ENCODE results near the gene AKAP8L.
A peak's percentile ranks its signal among the peaks of the same experiment; 100 is the strongest.
"Not testable (repeated sequence)": the region's sequence is repeated elsewhere in the genome, so short reads cannot be mapped to it uniquely, and the experiment has no call there.

AKAP8L gene

DNA sequence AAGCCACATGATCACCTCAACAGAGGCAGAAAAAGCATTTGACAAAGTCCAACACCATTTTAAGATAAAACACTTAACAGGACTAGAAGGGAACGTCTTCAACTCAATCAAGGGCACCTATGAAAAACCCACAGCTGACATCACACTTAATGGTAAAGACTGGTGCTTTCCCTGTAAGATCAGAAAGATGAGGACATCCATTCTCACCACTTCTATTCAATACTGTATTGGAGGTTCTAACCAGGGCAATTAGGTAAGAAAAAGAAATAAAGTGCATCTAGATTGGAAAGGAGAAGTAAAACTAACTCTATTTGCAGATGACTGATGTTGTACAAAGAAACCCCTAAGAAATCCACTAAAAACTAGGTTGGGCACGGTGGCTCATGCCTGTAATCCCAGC lies 28.0 kb downstream of the AKAP8L start:
- no peak for DNase-seq (ENCODE audit: low read depth in 2 of 2, low spot score in 1 of 2)

DNA sequence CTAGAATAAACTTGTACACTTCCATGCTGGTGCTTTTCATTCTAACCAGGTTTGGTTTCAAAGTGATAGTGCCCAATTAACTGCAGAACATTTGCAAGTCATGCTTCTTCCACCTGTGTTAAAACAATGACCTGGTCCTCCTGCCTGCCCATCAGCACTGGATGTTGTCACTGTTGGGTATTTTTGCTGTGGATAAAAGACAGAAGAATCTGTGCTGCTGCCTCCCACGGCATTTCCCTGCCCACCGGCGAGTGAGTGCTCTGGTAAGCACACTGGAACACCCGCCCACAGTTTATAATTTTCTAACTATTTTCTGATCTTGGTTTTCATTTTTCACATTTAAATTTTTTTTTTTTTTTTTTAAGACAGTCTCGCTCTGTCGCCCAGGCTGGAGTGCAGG lies 36.9 kb downstream of the AKAP8L start:
- DNase-seq (ENCODE audit: low read depth in 2 of 2, low spot score in 1 of 2): no peak

DNA sequence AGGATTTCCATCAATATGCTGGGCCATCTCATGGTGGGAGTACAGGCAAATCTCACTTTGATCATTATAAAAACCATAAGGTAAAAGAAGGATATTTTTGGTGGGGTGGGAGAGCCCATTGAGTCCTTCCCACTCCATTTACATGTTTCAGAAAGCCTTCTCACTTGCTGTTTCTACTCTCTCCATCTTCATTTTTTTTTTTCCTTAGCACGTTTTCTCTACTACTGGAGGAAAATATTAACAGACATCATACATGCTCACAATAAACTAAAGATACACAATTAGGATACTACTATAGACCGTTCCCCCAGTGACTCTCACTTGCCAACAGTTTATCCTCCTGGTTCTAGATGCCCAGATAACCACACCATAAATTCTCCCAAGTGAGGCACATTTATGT lies 37.4 kb downstream of the AKAP8L start:
- DNase-seq (ENCODE audit: low read depth in 2 of 2, low spot score in 1 of 2): no peak

DNA sequence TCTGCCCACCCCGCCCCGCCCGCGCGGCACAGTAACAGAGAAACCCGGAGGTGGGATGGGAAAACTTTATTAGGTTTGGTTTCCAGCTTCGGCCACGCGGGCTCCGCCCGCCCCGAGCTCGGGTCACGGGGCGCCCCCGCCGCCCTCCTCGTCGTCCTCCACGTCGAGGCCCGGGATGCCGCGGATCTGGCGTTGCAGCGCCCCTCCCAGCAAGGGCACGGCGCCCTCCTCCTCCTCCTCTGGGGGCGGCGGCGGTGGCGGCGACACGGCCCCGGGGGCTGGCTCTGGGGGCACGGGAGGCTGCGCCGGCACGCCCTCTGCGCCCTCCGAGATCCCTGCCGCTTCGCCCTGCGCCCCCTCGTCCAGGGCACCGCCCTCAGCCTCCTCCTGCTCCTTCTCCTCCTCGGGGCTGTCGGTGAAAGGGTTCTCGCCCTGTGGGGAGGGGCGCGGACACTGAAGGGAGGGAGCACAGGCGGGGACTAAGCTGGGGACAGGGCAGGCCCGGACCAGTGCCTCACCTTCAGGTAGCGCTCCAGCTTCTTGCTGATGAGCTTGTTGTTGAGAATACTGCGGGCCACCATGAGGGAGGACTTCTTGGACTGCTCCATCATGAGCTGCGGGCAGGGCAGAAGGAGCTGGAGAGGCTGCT lies 38.7 kb downstream of the AKAP8L start:
- no peak for DNase-seq (ENCODE audit: low read depth in 2 of 2, low spot score in 1 of 2)

DNA sequence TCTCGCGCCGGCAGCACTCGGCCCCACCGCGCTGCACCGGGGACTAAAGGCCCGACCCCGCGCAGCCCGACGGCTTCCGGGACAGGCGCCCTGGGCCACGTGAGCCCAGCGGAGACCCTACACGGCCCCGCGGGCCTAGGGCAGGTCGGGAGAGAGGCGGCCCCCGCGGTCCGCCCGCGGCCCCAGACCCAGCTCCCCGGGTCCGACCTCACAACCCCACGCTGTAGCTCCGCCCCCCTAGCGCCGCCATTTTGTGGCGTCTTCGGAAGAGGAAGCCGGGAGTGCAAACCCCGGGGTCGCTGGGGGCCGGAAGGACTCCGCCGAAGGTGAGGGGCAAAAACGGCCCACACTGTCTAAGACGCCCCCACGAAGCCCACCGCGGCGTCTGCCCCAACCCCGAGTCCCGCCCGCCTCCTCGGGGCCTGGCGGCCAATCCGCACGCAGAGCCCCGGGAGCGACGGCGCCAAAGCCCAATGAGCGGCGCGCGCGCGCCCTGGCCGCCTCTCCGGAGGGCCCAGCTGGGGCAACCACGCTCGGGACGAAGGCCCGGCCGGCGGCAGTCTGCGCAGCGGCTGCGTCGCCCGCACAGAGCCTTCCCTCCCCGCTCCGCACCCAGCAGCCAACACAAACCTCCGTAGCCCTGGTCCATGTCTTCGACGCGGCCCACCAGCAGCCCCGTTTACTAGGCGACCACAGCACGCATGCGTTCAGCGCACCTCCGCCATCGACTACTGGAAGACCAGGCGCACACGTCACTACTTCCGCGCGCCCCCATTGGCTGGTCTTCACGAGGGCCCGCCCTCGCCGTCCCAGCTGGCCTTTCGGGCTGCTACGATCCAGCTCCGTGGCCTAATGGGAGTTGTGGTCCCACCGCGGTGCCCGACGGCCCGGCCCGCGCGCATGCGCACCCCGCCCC lies 39.4 kb downstream of the AKAP8L start, which contains the start of gene AKAP8:
Gene AKAP8 (minus strand): TSS at position 705 of the 916 bp plus-strand sequence. CDS start 56 bp downstream, at position 649.
- peak; percentile 94 to 96 for DNase-seq (ENCODE audit: low read depth in 2 of 2, low spot score in 1 of 2)

DNA sequence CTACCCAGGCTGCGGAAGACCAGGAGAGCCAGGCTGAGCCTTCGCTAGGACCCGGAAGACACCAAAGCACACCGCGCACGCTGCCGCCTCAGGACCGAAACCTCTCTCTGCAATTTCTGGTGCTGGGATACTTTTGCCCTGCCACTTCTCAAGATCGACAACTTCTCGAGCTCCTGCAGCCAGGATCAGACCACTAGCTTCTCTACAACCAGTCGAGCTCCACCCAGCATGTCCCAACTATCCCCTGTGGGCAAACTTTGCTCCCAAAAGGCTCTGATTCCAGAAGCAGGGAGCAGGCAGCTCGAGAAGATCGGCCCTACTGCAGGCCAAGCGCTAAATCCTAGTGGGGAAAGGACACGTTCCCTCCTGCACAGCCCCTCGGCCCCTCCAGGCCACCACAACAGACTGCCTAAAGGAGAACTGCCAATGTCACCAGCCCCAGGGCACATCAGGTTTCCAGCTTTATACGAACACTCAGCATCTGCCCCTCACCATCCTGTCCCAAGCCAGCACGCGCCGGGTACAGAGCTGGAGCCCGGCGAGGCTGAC lies 40.2 kb downstream of the AKAP8L start:
- peak in 1 of 2 donors; percentile 18 for DNase-seq (ENCODE audit: low read depth in 2 of 2, low spot score in 1 of 2)

DNA sequence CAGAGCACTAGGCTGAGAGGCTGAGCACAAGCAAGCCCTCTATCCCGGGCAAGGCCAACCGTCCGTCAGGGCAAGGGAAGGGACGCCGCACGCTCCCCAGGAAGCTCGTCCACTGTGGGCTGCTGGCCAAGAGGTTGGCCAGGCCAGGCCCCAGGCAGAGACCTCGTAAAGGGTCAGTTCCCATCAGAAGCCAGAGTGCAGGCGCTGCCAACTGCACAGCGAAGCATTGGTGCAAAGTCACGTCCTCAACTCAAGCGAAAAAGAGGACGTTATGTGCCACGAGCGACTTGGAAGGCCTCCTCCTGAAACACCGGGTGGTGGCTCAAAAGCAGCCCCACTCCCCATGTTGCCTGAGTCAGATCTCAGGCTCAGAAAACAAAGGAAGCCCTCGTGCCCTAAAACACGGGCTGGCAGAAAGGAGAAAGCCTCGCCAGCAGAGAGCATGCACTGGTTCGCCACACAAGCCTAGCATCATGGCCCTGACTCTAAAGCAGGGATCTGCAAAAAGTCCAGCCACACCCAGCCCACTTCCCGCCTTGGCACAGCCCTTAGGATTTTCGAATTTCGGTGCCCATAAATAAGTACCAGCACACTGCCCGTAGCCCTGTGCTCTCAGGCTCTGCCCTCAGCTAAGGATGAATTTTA lies 43.9 kb downstream of the AKAP8L start:
- DNase-seq (ENCODE audit: low read depth in 2 of 2, low spot score in 1 of 2): no peak

DNA sequence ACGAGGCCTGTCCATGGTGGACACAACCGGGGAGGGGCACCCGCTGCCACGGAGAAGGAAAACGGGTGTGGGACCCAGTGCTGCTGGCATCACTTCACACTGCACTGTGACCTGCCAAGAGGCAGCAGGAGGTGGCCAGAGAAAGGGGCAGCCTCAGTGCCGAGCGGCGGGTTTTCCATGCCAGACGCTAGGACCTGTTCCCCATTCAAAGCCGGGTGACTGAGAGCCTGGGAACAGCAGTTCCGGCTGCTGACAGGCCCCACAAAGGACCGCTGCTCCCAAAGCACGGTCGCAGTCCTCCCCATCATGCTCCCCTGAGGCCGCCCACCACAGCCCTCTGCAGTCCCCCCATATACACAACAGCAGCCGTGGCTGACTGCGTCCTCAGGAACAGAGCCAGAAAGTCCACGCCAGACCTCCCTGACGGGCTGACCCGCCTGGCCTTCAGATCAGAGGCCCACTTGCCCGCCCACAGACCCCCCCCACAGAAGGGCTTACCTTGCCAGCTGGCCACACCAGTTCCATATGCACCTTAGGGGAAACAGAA lies 44.6 kb downstream of the AKAP8L start:
- no peak for DNase-seq (ENCODE audit: low read depth in 2 of 2, low spot score in 1 of 2)

DNA sequence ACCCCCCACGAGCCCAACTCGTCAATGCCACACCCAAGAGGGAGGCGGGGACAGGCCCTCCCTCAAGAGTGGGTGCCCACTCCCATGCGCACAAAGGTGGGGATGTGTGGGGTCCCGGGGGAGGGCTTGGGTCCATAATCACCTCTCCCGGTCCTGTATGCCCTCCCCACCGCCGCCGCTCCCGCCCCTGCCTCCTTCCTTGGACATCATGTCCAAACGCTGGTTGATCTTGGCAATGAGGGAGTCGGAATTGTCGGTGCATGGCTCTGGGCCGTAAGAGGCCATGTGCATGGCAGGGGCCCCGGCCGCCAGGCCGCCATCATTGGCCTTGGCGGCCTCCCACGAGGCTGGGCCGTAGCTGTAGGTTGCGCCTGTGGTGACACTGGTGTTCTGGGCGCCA lies 45.1 kb downstream of the AKAP8L start:
- no peak for DNase-seq (ENCODE audit: low read depth in 2 of 2, low spot score in 1 of 2)

DNA sequence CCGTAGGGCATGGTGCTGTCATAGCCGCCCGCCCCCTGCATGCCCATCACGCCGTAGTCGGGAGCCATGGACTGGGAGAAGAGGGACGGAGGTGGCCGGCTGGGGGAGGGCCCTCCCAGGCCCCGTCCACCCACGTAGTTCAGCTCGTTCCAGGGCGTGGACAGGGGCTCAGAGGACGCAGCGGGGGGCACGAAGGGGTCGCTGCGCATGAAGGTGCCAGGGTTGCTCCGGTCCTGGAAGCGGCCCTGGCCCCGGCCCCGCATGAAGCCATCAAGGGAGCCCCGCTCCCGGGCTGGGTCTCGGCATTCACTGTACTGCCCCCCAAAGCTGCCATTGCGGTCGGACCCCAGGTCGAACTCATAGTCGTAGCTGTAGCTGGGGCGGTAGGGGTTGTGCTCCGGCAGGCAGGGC lies 45.9 kb downstream of the AKAP8L start:
- no peak for DNase-seq (ENCODE audit: low read depth in 2 of 2, low spot score in 1 of 2)

DNA sequence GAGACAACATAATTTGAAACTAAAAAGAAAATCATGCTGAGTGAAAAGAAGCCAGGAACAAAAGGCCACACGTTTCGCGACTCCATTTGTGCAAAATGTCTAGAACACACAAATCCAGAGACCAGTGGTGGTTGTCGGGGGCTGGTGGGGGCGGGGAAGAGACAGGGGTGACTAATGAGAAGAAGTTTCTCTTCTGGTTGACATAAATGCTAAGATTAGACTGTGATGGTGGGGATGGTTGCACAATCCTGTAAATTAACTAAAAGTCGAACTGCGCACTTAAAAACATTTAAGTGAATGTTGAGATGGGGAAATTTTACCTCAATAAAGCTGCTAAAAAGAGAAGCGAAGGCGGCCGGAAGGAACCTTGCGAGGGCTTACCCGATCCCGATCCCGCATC lies 46.3 kb downstream of the AKAP8L start:
- DNase-seq (ENCODE audit: low read depth in 2 of 2, low spot score in 1 of 2): no peak

DNA sequence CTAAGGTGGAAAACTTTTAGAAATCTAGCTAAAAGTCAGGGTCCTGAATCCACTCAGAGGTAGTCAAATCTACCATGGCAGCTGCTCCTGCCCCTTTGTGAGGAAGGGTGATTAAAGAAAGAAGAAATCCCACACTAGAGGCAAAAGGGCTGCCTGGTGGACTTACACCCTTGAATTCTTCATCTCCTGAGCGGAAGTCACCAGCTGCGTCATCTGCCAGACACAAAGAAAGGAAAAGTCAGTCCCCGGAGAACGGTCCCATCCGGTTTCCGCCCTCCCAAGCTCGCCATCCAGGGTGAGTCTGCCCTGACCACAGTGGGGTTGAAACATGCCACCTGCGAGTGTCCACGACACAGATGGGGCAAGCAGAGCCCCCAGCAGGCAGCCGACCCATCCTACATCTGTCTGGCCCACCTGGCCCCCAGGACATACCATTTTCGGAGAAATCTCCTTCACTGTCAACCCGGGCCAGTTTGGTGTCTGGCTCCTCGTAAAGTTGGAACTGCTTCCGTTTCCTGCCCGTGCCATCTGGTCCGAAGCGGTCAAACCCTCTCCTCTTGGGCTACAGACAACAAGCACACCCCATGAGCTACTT lies 46.9 kb downstream of the AKAP8L start:
- DNase-seq (ENCODE audit: low read depth in 2 of 2, low spot score in 1 of 2): no peak

DNA sequence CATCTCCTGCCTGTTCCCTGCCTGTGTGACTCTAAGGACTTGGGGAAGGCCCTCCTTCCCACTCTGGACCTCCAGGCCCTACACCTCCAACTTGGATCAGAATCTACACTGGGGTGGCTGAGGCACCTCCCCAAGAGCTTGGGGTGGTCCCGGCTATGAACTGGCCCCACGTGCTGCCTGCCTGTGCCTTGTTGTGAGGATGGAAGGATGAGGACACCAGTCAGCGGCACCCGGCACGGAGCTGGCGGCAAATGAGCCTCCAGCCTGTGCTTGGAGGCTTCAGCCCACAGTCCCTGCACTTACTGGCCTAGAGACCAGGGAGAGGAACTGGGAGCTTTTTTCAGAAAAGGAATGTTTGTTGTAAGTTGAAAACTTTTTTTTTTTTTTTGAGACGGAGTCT lies 47.7 kb downstream of the AKAP8L start:
- no peak for DNase-seq (ENCODE audit: low read depth in 2 of 2, low spot score in 1 of 2)

DNA sequence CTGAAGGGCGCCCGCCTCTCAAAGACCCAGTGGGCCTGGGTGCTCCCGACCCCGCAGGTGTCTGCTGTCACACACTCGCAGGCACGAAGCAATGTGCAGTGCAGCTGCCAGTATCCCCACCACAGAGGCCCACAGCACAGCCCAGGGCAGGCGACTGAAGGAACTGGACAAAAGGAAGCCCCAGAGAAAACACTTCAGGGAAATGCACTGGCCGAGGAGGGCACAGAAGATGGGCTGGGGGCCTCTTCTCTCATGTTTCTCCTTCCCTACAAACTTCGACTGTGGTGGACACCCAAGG lies 49.2 kb downstream of the AKAP8L start:
- no peak for DNase-seq (ENCODE audit: low read depth in 2 of 2, low spot score in 1 of 2)

DNA sequence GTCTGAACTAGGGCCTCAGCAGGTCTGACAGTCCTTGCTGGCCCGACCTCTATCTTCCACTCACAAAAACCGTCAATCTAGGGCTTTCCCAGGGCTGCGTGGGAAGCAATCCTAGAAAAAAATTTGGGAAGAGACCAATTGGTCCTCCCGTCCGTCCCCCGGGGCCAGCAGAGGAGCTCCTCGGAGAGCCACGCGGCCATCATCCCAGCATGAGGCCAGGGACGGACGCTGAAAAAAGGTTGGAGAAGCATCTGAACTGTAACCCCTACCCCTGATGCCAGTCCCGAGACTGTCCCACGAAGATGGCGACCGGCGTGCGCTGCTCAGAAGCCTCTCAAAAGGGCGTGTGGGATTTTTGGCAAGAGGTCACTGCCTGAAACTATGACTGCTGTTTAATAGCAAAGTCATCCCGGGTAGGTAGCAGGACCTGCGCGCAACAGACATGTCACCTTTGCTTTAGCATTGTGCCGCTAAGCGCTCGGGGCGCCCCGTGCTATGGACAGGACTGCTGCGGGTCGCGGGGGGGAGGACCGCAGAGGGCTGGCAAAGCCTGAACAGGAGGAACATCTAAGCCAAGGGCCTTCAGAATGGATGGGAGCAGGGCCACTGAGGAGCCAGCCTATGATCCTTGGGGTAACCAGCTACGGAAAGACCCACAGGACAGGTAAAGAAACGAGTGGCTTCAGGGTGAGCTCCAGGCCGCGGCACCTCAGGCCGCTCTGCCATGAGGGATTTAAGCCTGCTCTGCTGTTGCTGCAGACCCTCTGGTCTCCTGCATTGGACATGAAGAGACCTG lies 49.8 kb downstream of the AKAP8L start:
- no peak for DNase-seq (ENCODE audit: low read depth in 2 of 2, low spot score in 1 of 2)

DNA sequence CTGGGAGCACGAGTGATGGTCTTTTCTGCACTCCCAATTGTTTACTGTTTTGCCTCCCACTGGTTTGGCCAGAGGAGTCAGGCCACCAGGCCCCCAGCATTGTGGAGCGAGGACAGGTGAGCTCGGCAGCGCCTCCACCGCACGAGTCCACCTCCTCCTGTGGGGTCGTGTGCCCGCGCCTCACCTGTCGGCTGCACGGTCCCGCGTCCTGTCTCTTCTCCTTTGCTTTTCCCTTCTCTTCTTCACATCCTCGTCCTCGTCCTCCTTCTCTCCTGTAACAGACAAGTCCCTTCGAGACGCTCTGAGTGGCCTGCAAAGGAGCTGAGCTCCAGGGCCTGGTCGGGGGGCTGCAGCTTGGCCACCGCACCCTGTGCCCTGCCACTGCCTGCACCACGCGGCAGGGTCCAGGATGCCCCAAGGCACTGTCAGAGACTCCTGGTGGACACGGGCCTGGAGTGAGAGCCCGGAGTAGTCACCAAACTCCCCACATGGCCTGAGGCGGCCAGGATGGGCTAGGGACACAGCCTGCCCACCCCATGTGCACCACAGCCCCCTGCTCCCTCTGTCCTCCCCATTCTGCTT lies 50.6 kb downstream of the AKAP8L start:
- no peak for DNase-seq (ENCODE audit: low read depth in 2 of 2, low spot score in 1 of 2)

DNA sequence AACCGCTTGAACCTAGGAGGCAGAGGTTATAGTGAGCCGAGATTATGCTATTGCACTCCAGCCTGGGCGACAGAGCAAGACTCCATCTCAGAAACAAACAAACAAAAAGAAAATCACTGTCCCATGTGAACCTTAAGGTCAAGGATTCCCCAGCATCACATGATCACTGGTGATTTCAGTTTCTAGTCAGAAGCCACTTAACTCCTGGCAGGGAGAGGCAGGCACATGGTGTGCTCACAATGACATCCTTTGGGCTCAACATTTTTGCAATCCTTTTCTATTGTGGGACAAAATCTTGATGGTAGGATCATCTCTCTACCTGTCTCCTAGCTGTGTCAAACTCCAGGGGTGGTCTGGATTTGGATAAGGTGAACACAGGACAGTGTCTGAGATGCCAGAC lies 51.3 kb downstream of the AKAP8L start:
- no peak for DNase-seq (ENCODE audit: low read depth in 2 of 2, low spot score in 1 of 2)

DNA sequence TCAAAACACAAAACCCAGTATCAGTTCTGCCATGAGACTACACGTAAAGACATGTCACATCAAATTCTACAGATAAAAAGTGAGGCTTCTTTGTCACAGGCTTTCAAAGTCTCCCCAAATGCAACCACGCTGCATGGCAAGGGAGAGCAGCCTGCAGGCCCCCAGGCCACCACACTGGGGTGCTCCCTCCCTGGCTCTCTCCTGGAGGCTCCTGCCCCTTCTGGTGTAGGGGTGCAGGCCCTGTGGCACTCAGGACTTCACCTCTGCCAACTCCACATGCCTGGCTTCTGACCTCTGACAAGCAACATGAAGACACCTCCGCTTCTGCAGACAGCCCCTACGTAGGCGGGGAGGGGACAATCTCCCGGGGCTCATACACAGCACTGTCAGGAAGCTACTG lies 53.5 kb downstream of the AKAP8L start:
- no peak for DNase-seq (ENCODE audit: low read depth in 2 of 2, low spot score in 1 of 2)

DNA sequence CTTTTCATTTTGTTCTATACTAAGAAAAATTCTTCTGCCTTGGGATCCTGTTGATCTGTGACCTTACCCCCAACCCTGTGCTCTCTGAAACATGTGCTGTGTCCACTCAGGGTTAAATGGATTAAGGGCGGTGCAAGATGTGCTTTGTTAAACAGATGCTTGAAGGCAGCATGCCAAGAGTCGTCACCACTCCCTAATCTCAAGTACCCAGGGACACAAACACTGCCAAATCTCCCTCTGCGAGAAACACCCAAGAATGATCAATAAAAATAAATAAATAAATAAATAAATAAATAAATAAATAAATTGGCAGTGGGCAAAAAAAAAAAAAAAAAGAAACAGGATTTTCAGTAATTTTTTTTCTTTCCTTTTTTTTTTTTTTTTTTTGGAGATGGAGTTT lies 55.0 kb downstream of the AKAP8L start:
- DNase-seq (ENCODE audit: low read depth in 2 of 2, low spot score in 1 of 2): not testable (repeated sequence)

DNA sequence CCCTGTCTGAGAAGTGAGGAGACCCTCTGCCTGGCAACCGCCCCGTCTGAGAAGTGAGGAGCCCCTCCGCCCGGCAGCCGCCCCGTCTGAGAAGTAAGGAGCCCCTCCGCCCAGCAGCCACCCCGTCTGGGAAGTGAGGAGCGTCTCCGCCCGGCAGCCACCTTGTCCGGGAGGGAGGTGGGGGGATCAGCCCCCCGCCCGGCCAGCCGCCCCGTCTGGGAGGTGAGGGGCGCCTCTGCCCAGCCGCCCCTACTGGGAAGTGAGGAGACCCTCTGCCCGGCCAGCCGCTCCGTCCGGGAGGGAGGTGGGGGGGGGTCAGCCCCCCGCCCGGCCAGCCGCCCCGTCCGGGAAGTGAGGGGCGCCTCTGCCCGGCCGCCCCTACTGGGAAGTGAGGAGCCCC lies 55.7 kb downstream of the AKAP8L start:
- not testable (repeated sequence) for DNase-seq (ENCODE audit: low read depth in 2 of 2, low spot score in 1 of 2)
